GM12878 (cell line): ENCODE measurements around the gene VEGFB. TPM values are rescaled to one million over a fixed set of nuclear protein-coding genes. Genes with fewer than 3 reads are reported as not detected.

Source experiments
- ATAC-seq: fragments of 200-7000 bp; cut with Tn5 transposase; 3 replicates; pipeline ENCODE4 v1.9.1; 2020; ENCODE audit warnings: mild to moderate bottlenecking, moderate library complexity
- BruUV-seq: library from RNA; stranded (reverse); fragments of 400-500 nt; replicated peaks from 2 replicates; lab custom pipeline; 2021; lab: Mats Ljungman, UMichigan
- CTCF ChIA-PET: fragments of 300-600 bp; sonication (Branson Sonifier 250); formaldehyde crosslinking; extraction: SDS; loops from one replicate; lab custom pipeline; 2021; ENCODE audit warnings: inconsistent platforms; lab: Yijun Ruan, JAX
- POLR2A ChIA-PET: fragments of 350-600 bp; formaldehyde crosslinking; extraction: SDS; loops from one replicate; lab custom pipeline; 2021; ENCODE audit warnings: inconsistent platforms; lab: Charles Lee
- RAD21 ChIA-PET: fragments of 300-600 bp; sonication (Branson Sonifier 250); formaldehyde crosslinking; loops from one replicate; lab custom pipeline; 2023; ENCODE audit warnings: antibody characterized with exemption; ENCODE audit not compliant: unreplicated experiment; lab: Charles Lee
- SMC1A ChIA-PET: fragments of 300-600 bp; sonication (Branson Sonifier 250); formaldehyde crosslinking; loops from one replicate; lab custom pipeline; 2023; ENCODE audit not compliant: unreplicated experiment, uncharacterized antibody; lab: Charles Lee
- DNase-seq: peaks from one replicate; pipeline ENCODE4 v3.0.0-alpha.2; 2011; ENCODE audit warnings: low read depth, low spot score
- FAIRE-seq: peaks from 3 replicates; lab custom pipeline; 2011; peaks lifted over from hg19 to GRCh38; lab: Jason Lieb, UNC
- H2AFZ ChIP-seq: 2 replicates; pipeline ENCODE4 v1.6.0; 2011; ENCODE audit warnings: low read depth, low read length, control low read depth; ENCODE audit not compliant: control insufficient read depth
- H3K27ac ChIP-seq: 2 replicates; pipeline ENCODE4 v1.5.1; 2011; ENCODE audit warnings: control low read depth; ENCODE audit not compliant: control insufficient read depth, insufficient read depth
- H3K27me3 ChIP-seq, 2 experiments: replicated peaks in 1 of 2; 2 replicates each; pipeline versions ENCODE4 v1.6.0 to v1.6.1; 2011; ENCODE audit warnings: low read length in 1 of 2; ENCODE audit not compliant: control insufficient read depth in 2 of 2, insufficient read depth in 2 of 2
- H3K36me3 ChIP-seq, 2 experiments: 2 replicates each; pipeline ENCODE4 v1.5.1; 2011; ENCODE audit warnings: low read length in 1 of 2; ENCODE audit not compliant: control insufficient read depth in 2 of 2, insufficient read depth in 2 of 2
- H3K4me1 ChIP-seq: 2 replicates; pipeline ENCODE4 v1.6.1; 2011; ENCODE audit warnings: mild to moderate bottlenecking, low read length, moderate library complexity, mixed read lengths; ENCODE audit not compliant: control insufficient read depth, insufficient read depth
- H3K4me2 ChIP-seq: 2 replicates; pipeline ENCODE4 v1.6.0; 2011; ENCODE audit warnings: control low read depth; ENCODE audit not compliant: control insufficient read depth, insufficient read depth
- H3K4me3 ChIP-seq: fragments of 200-600 bp; sonication (generic); 2 replicates; pipeline ENCODE4 v1.5.1; 2016
- H3K79me2 ChIP-seq: 2 replicates; pipeline ENCODE4 v1.6.0; 2011; ENCODE audit warnings: low read length; ENCODE audit not compliant: control insufficient read depth, insufficient read depth
- H3K9ac ChIP-seq: 2 replicates; pipeline ENCODE4 v1.8.0; 2011; ENCODE audit warnings: low read length, control low read depth, mixed read lengths; ENCODE audit not compliant: control insufficient read depth, insufficient read depth
- H3K9me3 ChIP-seq: replicated peaks from 3 replicates; pipeline ENCODE4 v1.5.1; 2011; ENCODE audit warnings: mild to moderate bottlenecking, low read length; ENCODE audit not compliant: control insufficient read depth, insufficient read depth
- H4K20me1 ChIP-seq: 2 replicates; pipeline ENCODE4 v1.6.0; 2011; ENCODE audit not compliant: control insufficient read depth, insufficient read depth
- ATF7 ChIP-seq: fragments of 450-650 bp; IDR thresholded peaks from 2 replicates; pipeline ENCODE4 v1.6.1; 2016; ENCODE audit warnings: low read depth, mild to moderate bottlenecking
- CREM ChIP-seq: IDR thresholded peaks from 2 replicates; pipeline ENCODE4 v1.6.1; 2014; ENCODE audit warnings: antibody characterized with exemption, low read depth
- GABPA ChIP-seq: IDR thresholded peaks from 2 replicates; pipeline ENCODE4 v1.6.1; 2014; ENCODE audit warnings: antibody characterized with exemption, low read depth, mild to moderate bottlenecking, inconsistent platforms
- KAT2A ChIP-seq: conservative IDR thresholded peaks from 2 replicates; pipeline ENCODE4 v1.6.1; 2011; ENCODE audit warnings: low read depth, low read length; ENCODE audit not compliant: control insufficient read depth
- SPI1 ChIP-seq: IDR thresholded peaks from 2 replicates; pipeline ENCODE4 v1.6.1; 2011; ENCODE audit warnings: low read depth, mild to moderate bottlenecking, low read length, moderate library complexity, borderline replicate concordance; ENCODE audit not compliant: insufficient read depth
- TARDBP ChIP-seq: IDR thresholded peaks from 2 replicates; pipeline ENCODE4 v1.6.1; 2016; ENCODE audit warnings: borderline replicate concordance
- ZNF24 ChIP-seq: fragments of 450-650 bp; IDR thresholded peaks from 2 replicates; pipeline ENCODE4 v1.6.1; 2017; ENCODE audit warnings: antibody characterized with exemption, mild to moderate bottlenecking
- WGBS: methylation state at CpG from one replicate; pipeline ENCODE4 v1.1.6; 2016; ENCODE audit warnings: low lambda C conversion rate; ENCODE audit not compliant: insufficient replicate concordance, insufficient coverage; ENCODE audit errors: missing lambda C conversion rate; 5-methylcytosine and 5-hydroxymethylcytosine counted together
- in situ Hi-C: fragments of 300-500 bp; cut with MboI; formaldehyde crosslinking; loops from 9 replicates; pipeline ENCODE4 v1.14.3; 2018; ENCODE audit warnings: mixed read lengths
- intact Hi-C: fragments of 100-400 bp; cut with micrococcal nuclease; formaldehyde crosslinking; loops from one replicate; pipeline ENCODE4 v1.14.2; 2022; ENCODE audit not compliant: unreplicated experiment
- polyA plus RNA-seq, 11 experiments: library from polyadenylated mRNA; depleted of rRNA in 4 of 11; unstranded in 6 of 11; stranded (reverse) in 5 of 11; fragments of >200 nt; fragmentation: Nextera tagmentation in 4 of 11; fragmentation: Illumina TruSeq in 1 of 11; extraction: Ambion mirVana in 4 of 11; extraction: Trizol in 1 of 11; gene quantifications; 1 replicate in 1 of 11; 2 replicates in 10 of 11; pipeline versions ENCODE4 v1.2.1 to v1.2.3, GENCODE V29; 2011 to 2016; ENCODE audit warnings: inconsistent platforms in 2 of 11, missing spikeins in 2 of 11, low read depth in 1 of 11
- total RNA-seq, 4 experiments: library from RNA; depleted of rRNA in 3 of 4; stranded (reverse); fragments of >200 nt in 3 of 4; fragmentation: Illumina TruSeq in 1 of 4; extraction: Trizol in 1 of 4; gene quantifications; 2 replicates each; pipeline versions ENCODE4 v1.2.1 to v1.2.3, GENCODE V29; 2013 to 2021
- TF ChIP-seq, protein P1 (sequence below): fragments of 450-650 bp; IDR thresholded peaks from 2 replicates; pipeline ENCODE4 v1.6.1; 2018; ENCODE audit warnings: mild to moderate bottlenecking, low read depth, moderate library complexity; ENCODE audit not compliant: partially characterized antibody

The VEGFB gene
- total and polyA plus RNA-seq, 10 of the 15 experiments (the other 5 are each of a cell fraction or from before 2014, with no cell fraction given): 7.0 to 75.8 (median 20.3) TPM

DNA sequence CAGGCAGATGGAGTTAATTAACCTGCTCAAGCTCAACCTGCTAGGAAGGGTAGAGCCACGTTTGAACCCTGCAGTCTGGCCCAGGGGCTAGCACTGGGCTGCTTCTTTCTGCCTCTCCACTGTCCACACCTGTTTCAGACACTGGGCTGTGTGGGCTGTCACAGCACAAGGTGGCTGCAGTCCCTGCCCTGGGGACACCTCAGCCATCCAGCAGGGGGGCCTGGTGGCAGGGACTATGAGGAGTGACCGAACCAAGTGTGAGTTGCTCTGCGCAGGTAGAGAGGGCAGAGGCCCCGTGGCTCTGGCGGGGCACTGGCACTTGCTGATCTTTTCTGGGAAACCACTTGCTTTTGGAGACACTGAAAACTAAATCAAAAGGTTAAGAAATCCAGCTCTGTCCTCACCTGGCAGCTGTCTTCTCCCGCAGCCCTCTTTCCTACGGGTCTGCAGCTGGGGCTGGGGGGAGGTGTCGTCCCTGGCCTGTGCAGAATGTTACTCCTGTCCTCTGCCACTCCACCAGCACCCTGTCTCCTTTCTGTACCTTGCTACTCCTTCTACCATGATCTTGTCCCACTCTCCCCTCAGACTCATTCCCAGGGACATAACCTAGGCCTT lies 44.3 kb downstream of the VEGFB start:
- DNase-seq: no peak
- Histone ChIP-seq H4K20me1 (no peaks in the 10 kb centered on the region; the same call in 1 of the 2 replicates), H3K4me3 (no peak overlapping the region), H3K4me2 (no peak overlapping the region), H3K79me2 (peaks cover 3% of the 10 kb centered on the region; the same call in 1 of the 2 replicates), H3K9me3 (no peaks in the 10 kb centered on the region), H3K27me3 (no peaks in the 10 kb centered on the region), H2AFZ (no peak overlapping the region), H3K36me3 (peaks cover 0 to 3% of the 10 kb centered on the region in 2 experiments; a peak in 1 of 4 replicates), H3K4me1 (no peaks in the 10 kb centered on the region), H3K9ac (no peak overlapping the region), H3K27ac (no peak overlapping the region)
- ATAC-seq: no peak; the same call in 2 of the 3 replicates
- BruUV-seq: TSS peak; percentile 33
- FAIRE-seq: no peak
- TF ChIP-seq, protein P1, sequence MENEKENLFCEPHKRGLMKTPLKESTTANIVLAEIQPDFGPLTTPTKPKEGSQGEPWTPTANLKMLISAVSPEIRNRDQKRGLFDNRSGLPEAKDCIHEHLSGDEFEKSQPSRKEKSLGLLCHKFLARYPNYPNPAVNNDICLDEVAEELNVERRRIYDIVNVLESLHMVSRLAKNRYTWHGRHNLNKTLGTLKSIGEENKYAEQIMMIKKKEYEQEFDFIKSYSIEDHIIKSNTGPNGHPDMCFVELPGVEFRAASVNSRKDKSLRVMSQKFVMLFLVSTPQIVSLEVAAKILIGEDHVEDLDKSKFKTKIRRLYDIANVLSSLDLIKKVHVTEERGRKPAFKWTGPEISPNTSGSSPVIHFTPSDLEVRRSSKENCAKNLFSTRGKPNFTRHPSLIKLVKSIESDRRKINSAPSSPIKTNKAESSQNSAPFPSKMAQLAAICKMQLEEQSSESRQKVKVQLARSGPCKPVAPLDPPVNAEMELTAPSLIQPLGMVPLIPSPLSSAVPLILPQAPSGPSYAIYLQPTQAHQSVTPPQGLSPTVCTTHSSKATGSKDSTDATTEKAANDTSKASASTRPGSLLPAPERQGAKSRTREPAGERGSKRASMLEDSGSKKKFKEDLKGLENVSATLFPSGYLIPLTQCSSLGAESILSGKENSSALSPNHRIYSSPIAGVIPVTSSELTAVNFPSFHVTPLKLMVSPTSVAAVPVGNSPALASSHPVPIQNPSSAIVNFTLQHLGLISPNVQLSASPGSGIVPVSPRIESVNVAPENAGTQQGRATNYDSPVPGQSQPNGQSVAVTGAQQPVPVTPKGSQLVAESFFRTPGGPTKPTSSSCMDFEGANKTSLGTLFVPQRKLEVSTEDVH: no peak
- TF ChIP-seq ZNF24: no peak
- TF ChIP-seq ATF7: no peak
- TF ChIP-seq TARDBP: no peak
- no peak for TF ChIP-seq SPI1
- no peak for TF ChIP-seq CREM
- TF ChIP-seq GABPA: no peak
- TF ChIP-seq KAT2A: no peak
- POLR2A ChIA-PET: interaction anchor here (0.6 to 0.7 kb wide), 2 partner anchors 38 to 1056 kb away, joined by 3 to 6 read pairs; partner anchors contain the start of gene FKBP2
- CTCF ChIA-PET: interaction anchor here (0.6 to 3.5 kb wide), 4 partner anchors 22 to 177 kb away, joined by 3 to 10 read pairs (median 4); no protein-coding TSS in a partner anchor
- RAD21 ChIA-PET: no interaction called here
- in situ Hi-C loops: no loop called here
- SMC1A ChIA-PET: interaction anchor here (0.6 to 1.8 kb wide), 3 partner anchors 9 to 432 kb away, joined by 3 to 7 read pairs (median 3); no protein-coding TSS in a partner anchor
- intact Hi-C loops: no loop called here
- whole genome bisulfite sequencing: 83% methylated on average over 8 of the region's 8 CpGs
